OCI-LY1 (cell line): ENCODE measurements around the gene NTMT2.

Source experiments
- EZH2 ChIP-seq: fragments of 200-600 bp; sonication (generic), shearing (Covaris generic); IDR thresholded peaks from 2 replicates; pipeline ENCODE4 v1.8.0; 2017; ENCODE audit warnings: borderline replicate concordance, mixed run types, mild to moderate bottlenecking, antibody characterized with exemption, low read length, moderate library complexity, mixed read lengths
- TF ChIP-seq, protein P1 (sequence below): fragments of 200-600 bp; sonication (generic), shearing (Covaris generic); IDR thresholded peaks from 2 replicates; pipeline ENCODE4 v1.5.1; 2017; ENCODE audit warnings: mild to moderate bottlenecking, antibody characterized with exemption, low read length, moderate library complexity, mixed read lengths

DNA sequence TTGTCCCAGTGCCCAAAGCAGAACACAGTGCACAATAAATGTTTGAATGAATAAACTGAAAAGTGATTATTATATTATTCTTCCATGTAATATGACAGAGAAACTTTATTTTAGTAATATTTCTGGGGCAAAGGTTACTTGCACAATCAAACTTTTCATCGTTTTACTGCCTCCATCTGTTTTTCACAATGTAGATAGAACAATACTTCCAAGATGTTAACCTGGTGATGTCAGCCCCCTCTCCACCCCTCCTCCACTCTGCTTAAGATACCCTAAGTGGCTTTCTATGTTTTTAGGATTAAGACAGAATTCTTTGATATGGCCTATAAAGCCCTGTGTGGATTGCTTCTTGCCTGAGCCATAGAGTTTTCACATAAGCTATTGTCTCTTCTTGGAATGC is 13.8 kb upstream of the NTMT2 start:
- TF ChIP-seq, protein P1, sequence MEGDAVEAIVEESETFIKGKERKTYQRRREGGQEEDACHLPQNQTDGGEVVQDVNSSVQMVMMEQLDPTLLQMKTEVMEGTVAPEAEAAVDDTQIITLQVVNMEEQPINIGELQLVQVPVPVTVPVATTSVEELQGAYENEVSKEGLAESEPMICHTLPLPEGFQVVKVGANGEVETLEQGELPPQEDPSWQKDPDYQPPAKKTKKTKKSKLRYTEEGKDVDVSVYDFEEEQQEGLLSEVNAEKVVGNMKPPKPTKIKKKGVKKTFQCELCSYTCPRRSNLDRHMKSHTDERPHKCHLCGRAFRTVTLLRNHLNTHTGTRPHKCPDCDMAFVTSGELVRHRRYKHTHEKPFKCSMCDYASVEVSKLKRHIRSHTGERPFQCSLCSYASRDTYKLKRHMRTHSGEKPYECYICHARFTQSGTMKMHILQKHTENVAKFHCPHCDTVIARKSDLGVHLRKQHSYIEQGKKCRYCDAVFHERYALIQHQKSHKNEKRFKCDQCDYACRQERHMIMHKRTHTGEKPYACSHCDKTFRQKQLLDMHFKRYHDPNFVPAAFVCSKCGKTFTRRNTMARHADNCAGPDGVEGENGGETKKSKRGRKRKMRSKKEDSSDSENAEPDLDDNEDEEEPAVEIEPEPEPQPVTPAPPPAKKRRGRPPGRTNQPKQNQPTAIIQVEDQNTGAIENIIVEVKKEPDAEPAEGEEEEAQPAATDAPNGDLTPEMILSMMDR: no peak
- TF ChIP-seq EZH2: no peak
